GM23338 (cell line): ENCODE measurements around the gene TP73.

Experiments
- CTCF ChIP-seq, 2 experiments: fragments of 200-600 bp in 1 of 2; sonication (generic) in 1 of 2; conservative IDR thresholded peaks; 2 replicates each; pipeline versions ENCODE4 v1.5.1 to v1.6.1; 2016 to 2017; ENCODE audit warnings: antibody characterized with exemption in 2 of 2, low read depth in 2 of 2, mild to moderate bottlenecking in 2 of 2, moderate library complexity in 1 of 2
- EZH2 ChIP-seq: fragments of 200-600 bp; sonication (generic); IDR thresholded peaks from one replicate; pipeline ENCODE4 v1.8.0; 2017; ENCODE audit warnings: antibody characterized with exemption, mild to moderate bottlenecking, low read depth; ENCODE audit not compliant: unreplicated experiment
- EZH2phosphoT487 ChIP-seq: fragments of 200-600 bp; sonication (generic); IDR thresholded peaks from one replicate; pipeline ENCODE4 v1.8.1; 2018; ENCODE audit warnings: antibody characterized with exemption; ENCODE audit not compliant: unreplicated experiment
- POLR2AphosphoS5 ChIP-seq: IDR thresholded peaks from 2 replicates; pipeline ENCODE4 v1.6.1; 2016; ENCODE audit warnings: antibody characterized with exemption, low read depth
- REST ChIP-seq: IDR thresholded peaks from one replicate; pipeline ENCODE4 v1.6.1; 2018; ENCODE audit warnings: antibody characterized with exemption; ENCODE audit not compliant: unreplicated experiment

- no peak for TF ChIP-seq POLR2AphosphoS5
- no peak for TF ChIP-seq CTCF (conservative IDR thresholded peaks at IDR 0.05; ENCODE audit: low read depth in 2 of 2)
- TF ChIP-seq EZH2, result no peak
- no peak for TF ChIP-seq REST
- TF ChIP-seq EZH2phosphoT487, result no peak
Measured at GRCh38 chr1:3634059-3634800, 18.1 kb upstream of the TP73 start.
